NCI-H1105 treated with DMSO at 0.1 percent for 48 hours (cell line): ENCODE measurements around the gene CFH.
"Not testable (repeated sequence)": the region's sequence is repeated elsewhere in the genome, so short reads cannot be mapped to it uniquely, and the experiment has no call there.

Source experiments
- DNase-seq: peaks from one replicate; lab custom pipeline; 2025; lab: John Stamatoyannopoulos, UW

The CFH gene

GRCh38 chr1:196669051-196669450, 17.2 kb downstream of the CFH start:
- no peak for DNase-seq

GRCh38 chr1:196669693-196670092, 17.9 kb downstream of the CFH start:
- DNase-seq: no peak

GRCh38 chr1:196674908-196675307, 23.1 kb downstream of the CFH start:
- DNase-seq: no peak

GRCh38 chr1:196677781-196678509, 26.1 kb downstream of the CFH start:
- DNase-seq: no peak

GRCh38 chr1:196678510-196678884, 26.7 kb downstream of the CFH start:
- DNase-seq: no peak

GRCh38 chr1:196680107-196680506, 28.3 kb downstream of the CFH start:
- no peak for DNase-seq

- no peak for DNase-seq
Observed at GRCh38 chr1:196684476-196684875, 32.6 kb downstream of the CFH start.

GRCh38 chr1:196685506-196685905, 33.7 kb downstream of the CFH start:
- no peak for DNase-seq

GRCh38 chr1:196689001-196689400, 37.2 kb downstream of the CFH start:
- no peak for DNase-seq

GRCh38 chr1:196690582-196690981, 38.7 kb downstream of the CFH start:
- DNase-seq: no peak

- no peak for DNase-seq
Observed at GRCh38 chr1:196698993-196699392, 47.1 kb downstream of the CFH start.

GRCh38 chr1:196701144-196701543, 49.3 kb downstream of the CFH start:
- no peak for DNase-seq

GRCh38 chr1:196709892-196710291, 58.0 kb downstream of the CFH start:
- not testable (repeated sequence) for DNase-seq

- no peak for DNase-seq
Observed at GRCh38 chr1:196717868-196718267, 66.0 kb downstream of the CFH start.

- DNase-seq: peak; percentile 49
Observed at GRCh38 chr1:196723325-196724185, 71.7 kb downstream of the CFH start.

GRCh38 chr1:196732526-196732925, 80.7 kb downstream of the CFH start:
- no peak for DNase-seq

GRCh38 chr1:196733091-196733970, 81.5 kb downstream of the CFH start:
- DNase-seq: no peak

GRCh38 chr1:196734006-196734405, 82.2 kb downstream of the CFH start:
- DNase-seq: no peak

GRCh38 chr1:196734460-196734859, 82.6 kb downstream of the CFH start:
- DNase-seq: no peak

- no peak for DNase-seq
Observed at GRCh38 chr1:196738730-196739129, 86.9 kb downstream of the CFH start.

GRCh38 chr1:196743244-196743643, 91.4 kb downstream of the CFH start:
- peak; percentile 70 for DNase-seq

- not testable (repeated sequence) for DNase-seq
Observed at GRCh38 chr1:196765019-196765740, 113.3 kb downstream of the CFH start.
